Subcutaneous adipose tissue (tissue), 4 donors: Measurements from ENCODE around the gene FILIP1. TPM values are rescaled to one million over a fixed set of nuclear protein-coding genes. Genes with fewer than 3 reads are reported as not detected.

Experiments used
- total RNA-seq, 4 donors: library from RNA; depleted of rRNA; stranded (reverse); fragments of >200 nt; gene quantifications; one replicate each; pipeline ENCODE4 v1.1.0, GENCODE V29; 2016
- TF ChIP-seq, protein P1 (sequence below): fragments of 450-650 bp; IDR thresholded peaks from one replicate; pipeline ENCODE4 v1.5.1; 2016; ENCODE audit warnings: low read depth, mild to moderate bottlenecking, control low read depth, antibody characterized with exemption, moderate library complexity

The FILIP1 gene
- total RNA-seq, 4 donors from 2014 or later = 3.4 to 16.2 (median 5.8) TPM

DNA sequence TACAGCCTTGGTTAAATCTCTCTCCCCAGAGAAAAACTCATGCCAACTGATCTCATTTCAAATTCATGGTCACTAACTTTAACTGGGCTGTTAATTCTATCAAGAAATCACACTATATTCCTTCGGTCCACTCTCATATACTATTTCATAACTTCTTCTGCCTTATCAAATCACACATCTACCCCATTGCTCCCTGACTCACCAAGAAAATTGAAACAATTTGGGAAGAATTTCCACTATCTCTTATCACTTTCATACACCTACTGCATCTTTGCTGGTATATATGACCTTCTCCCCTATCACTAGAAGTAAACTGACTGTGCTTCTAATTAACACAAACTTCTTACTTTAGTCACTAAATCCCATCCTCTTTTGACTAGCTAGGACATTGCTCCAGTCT, 102.3 kb downstream of the FILIP1 start:
- TF ChIP-seq, protein P1, sequence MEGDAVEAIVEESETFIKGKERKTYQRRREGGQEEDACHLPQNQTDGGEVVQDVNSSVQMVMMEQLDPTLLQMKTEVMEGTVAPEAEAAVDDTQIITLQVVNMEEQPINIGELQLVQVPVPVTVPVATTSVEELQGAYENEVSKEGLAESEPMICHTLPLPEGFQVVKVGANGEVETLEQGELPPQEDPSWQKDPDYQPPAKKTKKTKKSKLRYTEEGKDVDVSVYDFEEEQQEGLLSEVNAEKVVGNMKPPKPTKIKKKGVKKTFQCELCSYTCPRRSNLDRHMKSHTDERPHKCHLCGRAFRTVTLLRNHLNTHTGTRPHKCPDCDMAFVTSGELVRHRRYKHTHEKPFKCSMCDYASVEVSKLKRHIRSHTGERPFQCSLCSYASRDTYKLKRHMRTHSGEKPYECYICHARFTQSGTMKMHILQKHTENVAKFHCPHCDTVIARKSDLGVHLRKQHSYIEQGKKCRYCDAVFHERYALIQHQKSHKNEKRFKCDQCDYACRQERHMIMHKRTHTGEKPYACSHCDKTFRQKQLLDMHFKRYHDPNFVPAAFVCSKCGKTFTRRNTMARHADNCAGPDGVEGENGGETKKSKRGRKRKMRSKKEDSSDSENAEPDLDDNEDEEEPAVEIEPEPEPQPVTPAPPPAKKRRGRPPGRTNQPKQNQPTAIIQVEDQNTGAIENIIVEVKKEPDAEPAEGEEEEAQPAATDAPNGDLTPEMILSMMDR = no peak

DNA sequence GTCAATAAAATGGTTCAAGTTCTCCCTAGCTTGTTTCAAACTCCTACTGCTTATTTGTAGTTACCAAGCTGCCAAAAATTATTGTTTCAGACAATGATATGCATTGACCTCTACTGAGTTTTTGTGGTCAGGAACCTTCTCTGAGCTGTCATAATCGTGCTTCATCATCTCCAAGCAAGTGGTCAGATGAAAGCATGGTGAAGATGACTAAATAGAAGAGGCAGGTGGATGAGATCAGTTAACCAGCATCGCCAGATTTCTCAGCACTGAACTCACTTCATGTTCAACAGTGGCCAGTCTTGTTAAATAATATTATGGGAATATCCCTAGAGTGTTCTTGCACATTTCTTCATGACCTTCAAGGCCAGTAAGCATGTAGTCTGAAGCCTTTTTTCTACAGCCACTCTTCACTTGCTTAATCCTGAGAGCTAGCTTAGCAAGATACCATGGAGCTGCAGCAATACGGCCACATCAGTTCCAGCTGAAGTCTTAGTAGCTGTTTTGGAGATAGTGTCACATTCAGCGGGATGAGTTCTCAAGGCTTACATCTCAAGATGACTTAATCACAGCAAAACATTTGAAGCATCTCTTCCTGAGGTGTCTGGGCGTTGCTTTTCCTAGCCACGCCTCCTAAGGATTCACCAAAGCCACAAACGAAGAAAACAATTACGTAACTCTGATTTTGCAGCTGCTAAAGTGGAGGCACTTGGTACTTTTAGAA, 107.4 kb downstream of the FILIP1 start:
- TF ChIP-seq, protein P1 = no peak

DNA sequence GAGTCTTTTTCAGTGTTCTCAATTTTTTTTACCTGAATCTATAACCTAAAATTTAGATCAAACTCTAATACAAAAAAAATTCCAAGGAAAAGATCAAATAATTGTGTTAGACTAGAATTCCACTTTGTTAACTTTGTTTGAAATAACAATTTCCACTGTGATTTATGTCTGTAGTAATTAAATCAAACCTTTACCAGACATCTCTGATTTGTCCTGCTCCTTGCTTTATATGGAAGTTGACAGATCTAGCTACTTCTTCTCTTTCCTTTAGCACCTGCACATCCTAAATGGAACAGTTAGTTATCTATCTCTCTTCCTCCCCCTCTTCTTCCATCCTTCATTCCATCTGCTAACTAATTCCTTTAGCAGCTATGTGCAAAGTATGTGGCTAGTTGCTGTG, 109.5 kb downstream of the FILIP1 start:
- TF ChIP-seq, protein P1 = no peak

DNA sequence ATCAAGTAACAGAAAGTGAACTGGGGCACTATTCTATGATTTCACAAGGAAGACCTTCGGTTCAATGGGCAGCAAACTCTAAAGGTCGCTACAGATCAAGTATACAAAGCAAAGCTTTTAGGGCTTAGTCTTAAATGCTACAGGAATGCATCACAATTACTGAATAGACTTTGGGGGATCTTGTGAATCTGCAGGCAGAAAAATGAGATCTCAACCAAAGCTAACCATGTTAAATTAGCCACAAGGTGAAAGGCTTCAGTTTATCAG, 111.0 kb downstream of the FILIP1 start:
- TF ChIP-seq, protein P1 = no peak

DNA sequence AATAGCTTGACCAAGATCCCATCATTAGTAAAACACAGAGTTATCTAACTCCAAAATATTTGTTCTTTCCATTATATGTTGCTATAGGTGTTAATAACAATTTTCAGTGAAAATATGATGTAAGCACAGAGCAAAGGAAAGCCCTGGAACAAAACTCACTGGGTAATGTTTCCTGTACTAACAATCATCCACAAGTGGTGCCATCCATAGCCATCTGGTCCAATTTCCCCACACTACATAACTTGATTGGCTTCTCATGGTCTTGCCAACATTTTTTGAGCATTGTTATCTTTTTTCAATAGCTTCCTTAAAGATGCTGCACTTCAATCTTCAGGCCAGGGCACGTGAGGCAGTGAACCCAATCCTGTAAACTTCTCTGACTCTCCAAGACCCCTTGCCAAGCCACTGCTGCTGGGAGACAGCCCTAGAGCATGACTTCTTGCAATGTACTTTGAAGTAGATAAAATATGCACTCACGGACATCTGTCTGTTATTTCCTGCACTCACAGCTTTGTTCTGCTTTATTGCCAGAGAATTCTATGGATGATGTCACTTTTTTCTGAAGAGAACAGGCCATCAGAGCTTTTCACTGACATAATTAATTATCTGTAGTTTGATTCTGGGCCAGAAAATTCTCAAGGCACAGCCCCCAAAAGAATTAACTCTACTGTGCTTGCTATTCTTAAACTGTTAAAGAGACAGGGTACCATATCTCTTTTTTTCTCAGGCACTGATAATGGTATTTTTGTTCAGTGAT, 111.5 kb downstream of the FILIP1 start:
- TF ChIP-seq, protein P1 = no peak

DNA sequence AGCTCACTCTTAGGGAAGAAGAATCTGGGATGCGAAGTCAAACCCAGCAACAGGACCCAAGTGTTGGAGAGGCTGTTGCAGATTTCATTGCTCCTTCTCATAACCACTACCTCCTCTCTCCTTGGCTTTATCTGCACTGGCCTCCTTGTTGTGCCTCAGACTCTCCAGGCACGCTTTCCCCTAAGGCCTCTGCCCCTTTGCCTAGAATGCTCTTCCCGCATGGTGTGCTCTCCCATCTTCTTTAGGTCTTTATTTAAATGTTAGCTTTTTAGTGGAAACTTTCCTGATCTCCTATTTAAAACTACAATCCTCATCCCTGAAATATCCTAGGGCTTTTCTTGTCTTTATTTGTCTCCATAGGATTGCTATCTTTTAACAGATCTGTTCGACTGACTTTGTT, 114.1 kb downstream of the FILIP1 start:
- TF ChIP-seq, protein P1 = no peak

DNA sequence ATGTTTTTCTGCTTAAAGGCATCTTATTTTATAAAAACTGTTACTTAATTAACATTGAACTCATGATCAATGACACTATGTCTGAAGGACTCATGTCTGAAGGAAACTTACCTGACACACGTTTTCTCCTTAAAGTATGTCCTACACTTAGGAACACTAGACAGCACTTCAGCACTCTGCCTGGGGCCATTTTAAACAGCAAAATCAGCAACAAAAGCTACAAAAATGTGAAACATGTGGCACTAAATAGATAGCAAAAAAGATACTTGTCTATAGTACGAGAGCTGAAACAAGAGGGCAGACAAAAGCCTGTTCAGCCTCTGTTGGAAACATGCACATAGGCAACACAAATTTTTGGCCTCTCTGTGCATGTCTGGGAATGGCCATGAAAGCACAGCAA, 115.5 kb downstream of the FILIP1 start:
- TF ChIP-seq, protein P1 = no peak
